Measurements from ENCODE around the gene VSIR.

The VSIR gene

DNA sequence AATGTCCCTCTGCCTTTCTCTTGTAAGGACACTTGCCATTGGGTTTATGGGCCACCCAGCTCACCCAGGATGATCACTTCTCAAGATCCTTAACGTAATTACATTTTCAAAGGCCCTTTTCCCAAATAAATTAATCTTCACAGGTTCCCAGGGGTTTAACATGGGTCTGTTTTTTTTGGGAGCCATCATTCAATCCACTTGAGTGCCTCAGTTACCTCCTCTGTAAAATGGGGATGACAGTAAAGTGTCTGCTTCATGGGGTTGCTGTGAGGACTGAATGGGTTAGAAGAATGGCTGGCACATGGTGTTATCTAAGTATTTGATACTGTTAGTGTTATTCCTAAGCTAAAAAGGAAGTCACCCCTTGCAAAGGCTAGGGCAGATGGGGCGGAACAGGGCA is 61.1 kb downstream of the VSIR start:
- TF ChIP-seq, protein P1, sequence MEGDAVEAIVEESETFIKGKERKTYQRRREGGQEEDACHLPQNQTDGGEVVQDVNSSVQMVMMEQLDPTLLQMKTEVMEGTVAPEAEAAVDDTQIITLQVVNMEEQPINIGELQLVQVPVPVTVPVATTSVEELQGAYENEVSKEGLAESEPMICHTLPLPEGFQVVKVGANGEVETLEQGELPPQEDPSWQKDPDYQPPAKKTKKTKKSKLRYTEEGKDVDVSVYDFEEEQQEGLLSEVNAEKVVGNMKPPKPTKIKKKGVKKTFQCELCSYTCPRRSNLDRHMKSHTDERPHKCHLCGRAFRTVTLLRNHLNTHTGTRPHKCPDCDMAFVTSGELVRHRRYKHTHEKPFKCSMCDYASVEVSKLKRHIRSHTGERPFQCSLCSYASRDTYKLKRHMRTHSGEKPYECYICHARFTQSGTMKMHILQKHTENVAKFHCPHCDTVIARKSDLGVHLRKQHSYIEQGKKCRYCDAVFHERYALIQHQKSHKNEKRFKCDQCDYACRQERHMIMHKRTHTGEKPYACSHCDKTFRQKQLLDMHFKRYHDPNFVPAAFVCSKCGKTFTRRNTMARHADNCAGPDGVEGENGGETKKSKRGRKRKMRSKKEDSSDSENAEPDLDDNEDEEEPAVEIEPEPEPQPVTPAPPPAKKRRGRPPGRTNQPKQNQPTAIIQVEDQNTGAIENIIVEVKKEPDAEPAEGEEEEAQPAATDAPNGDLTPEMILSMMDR (conservative IDR thresholded peaks at IDR 0.05; ENCODE audit: low read length) = no peak
- H3K4me3 ChIP-seq (ENCODE audit: low read length) = no peak overlapping the region
- DNase-seq (ENCODE audit: low read depth) = no peak

DNA sequence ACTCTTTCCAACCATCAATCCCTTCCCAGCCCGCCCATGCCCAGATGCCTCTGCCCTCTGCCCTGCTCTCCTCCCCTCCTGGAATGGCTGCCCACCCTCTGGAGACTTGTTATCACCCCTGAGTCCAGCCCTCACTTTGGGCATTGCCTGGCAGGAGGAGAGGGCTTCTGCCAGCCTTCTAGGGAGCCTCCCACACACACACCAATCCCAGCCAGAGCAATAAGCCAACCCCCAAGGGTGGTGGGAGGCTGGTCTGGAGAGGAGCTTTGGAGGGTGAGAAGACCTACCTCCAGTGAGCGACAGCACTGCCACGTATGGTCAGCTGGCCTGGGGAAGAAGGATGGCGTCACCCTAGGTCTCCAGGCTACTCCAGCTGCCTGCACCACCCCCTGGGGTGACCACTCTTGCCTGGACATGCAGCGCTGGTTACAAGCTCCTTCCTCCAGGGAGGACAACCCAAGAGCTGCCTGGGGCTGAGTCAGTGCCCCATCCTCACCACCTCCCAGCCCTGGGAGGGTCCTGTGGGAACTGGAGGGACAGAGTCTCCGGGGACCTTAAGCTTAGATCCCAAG is 62.2 kb downstream of the VSIR start:
- H3K4me3 ChIP-seq (ENCODE audit: low read length) = no peak overlapping the region
- TF ChIP-seq, protein P1 (conservative IDR thresholded peaks at IDR 0.05; ENCODE audit: low read length) = no peak
- DNase-seq (ENCODE audit: low read depth) = no peak

DNA sequence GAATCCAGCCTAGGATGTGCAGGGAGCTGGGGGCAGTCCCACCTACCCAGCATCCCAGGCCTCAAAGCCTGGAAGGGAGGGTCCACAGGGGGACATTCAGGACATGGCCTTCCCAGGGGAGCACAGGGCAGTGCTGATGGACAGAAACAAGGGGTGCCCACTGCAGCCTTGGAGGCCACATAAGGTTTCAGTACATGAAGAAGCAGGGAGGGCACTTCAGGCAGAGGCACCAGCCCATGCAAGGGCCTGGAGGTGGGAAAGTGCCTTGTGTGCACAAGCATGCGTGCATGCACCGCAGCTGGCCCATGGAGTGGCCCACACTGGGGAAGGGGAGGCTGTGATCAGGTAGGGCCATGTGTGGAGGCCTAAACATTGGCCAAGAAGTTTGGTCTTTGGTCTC is 62.8 kb downstream of the VSIR start:
- TF ChIP-seq, protein P1 (conservative IDR thresholded peaks at IDR 0.05; ENCODE audit: low read length) = no peak
- no peak overlapping the region for H3K4me3 ChIP-seq (ENCODE audit: low read length)
- no peak for DNase-seq (ENCODE audit: low read depth)

DNA sequence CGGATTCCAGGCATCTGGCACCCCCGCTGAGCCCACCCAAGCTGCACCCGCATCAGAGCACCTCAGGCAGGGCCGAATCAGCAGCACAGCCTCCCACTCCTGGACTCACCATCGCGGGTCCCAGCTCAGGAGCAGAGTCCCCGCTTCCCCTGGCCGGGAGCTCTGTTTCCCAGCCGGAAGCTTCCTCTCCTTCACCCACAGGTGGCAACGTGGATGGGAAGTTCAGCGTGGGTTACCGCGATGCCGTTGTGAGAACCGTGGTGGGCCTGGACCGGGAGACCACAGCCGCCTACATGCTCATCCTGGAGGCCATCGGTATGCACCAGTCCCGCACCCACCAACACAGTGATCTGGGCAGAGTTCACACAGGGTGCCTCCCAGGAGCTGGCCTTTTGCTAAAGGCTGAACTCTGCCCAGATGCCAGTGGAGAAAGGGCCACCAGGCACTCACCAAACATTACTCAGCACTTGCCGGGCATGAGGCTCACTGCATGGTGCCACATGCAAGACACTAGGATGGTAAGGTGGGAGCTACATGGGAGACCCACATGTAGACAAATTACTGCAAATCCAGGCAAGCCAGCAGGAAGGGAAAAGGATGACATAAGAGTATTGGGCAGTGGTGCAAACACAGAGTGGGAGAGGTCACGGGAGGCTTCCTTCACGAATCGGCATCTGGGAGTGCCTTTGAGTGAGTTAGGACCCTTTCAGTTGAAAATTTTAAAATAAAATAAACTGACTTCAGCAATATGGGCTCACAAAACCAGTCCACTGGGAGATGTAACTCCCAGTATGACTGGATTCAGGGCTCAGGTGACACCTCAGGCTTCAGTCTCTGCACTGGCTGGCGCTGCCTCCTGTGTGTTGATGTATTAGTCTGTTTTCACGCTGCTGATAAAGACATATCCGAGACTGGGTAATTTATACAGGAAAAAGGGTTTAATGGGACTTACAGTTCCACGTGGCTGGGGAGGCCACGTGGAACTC is 64.1 kb downstream of the VSIR start:
- H3K4me3 ChIP-seq (ENCODE audit: low read length) = no peak overlapping the region
- DNase-seq (ENCODE audit: low read depth) = no peak
- TF ChIP-seq, protein P1 (conservative IDR thresholded peaks at IDR 0.05; ENCODE audit: low read length) = no peak

DNA sequence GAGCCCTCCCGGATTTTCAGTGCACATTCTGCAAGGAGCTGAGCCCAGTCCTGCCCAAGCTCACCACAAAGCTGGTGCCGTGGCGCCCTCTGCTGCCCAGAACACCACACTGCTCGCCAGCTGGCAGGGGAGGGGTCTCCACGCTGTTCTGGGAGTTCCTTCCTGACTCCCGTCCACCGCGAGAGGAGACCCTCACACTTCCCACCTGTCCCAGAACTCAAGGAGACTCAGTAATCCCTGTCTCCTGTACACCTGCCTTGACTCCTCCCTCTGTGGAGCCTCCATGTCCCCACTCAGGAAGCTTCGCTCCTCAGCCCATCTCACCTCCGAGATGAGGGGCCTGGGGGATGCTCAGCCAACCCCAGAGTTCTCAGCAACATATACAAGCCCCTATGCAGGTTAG is 65.0 kb downstream of the VSIR start:
- TF ChIP-seq, protein P1 (conservative IDR thresholded peaks at IDR 0.05; ENCODE audit: low read length) = peak; percentile 73
- H3K4me3 ChIP-seq (ENCODE audit: low read length) = no peak overlapping the region
- DNase-seq (ENCODE audit: low read depth) = no peak

DNA sequence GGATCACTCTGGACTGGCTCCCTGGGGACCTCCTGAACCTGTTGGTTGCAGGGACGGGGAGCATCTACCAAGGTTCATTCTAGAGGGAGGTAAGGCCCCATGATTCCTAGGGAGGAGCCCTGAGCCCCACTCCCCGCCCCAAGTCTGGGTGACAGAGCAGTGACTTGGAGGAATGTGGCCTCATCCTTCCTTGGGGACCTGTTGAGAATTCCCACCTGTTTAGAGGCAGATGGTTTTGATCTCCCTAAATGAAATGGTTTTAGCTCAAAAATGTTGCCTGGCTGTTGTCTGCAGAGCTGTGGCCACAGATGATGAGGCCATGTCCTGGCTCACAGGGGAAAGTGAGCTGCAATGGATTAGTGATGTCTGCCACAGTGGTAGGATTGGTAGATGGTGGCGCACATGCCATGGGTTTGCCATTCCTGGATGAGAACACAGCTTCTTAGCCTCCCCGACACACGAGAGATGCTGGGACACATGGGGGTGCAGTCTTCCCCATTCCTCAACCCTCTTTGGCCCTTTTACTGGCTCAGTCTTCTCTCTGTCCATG is 66.0 kb downstream of the VSIR start:
- TF ChIP-seq, protein P1 (conservative IDR thresholded peaks at IDR 0.05; ENCODE audit: low read length) = no peak
- DNase-seq (ENCODE audit: low read depth) = no peak
- no peak overlapping the region for H3K4me3 ChIP-seq (ENCODE audit: low read length)

Data from AG10803 (cell line).